ENCODE results near the gene G0S2. TPM values are rescaled to one million over a fixed set of nuclear protein-coding genes. Genes with fewer than 3 reads are reported as not detected.
A peak's percentile ranks its signal among the peaks of the same experiment; 100 is the strongest.

The G0S2 gene
- total RNA-seq: 10 to 100 TPM; 21.3 to 24.9 TPM
- polyA plus RNA-seq: 10 to 100 TPM; 16.3 to 20.3 TPM
- long read RNA-seq, donor 1, transcript G0S2-201 (2 exons, 866 nt): major isoform, 48 of 53 reads
- long read RNA-seq, donor 1, partial matches to known transcripts: 0 of 53 reads
- long read RNA-seq, donor 1, other reads (novel, unspliced or antisense): 5 of 53 reads
- long read RNA-seq, donor 2, transcript G0S2-201 (2 exons, 866 nt): major isoform, 17 of 18 reads
- long read RNA-seq, donor 2, partial matches to known transcripts: 1 of 18 reads
- long read RNA-seq, donor 2, other reads (novel, unspliced or antisense): 0 of 18 reads

- peak within 1 kb of the TSS in 1 of 2 donors; percentile 10 for H3K4me3 ChIP-seq (ENCODE audit: low read length in 2 of 2)
- peaks cover 4% of the 10 kb centered on the region for H3K9me3 ChIP-seq (ENCODE audit: control insufficient read depth, low read length)
- H3K4me1 ChIP-seq (ENCODE audit: control insufficient read depth in 1 of 2, insufficient read depth in 2 of 2, low read length in 2 of 2): no peaks in the 10 kb centered on the region
- intact Hi-C loops (cut with DNase I): no loop called here
- DNase-seq (peak; percentile 84 to 88), ATAC-seq (ENCODE audit: low FRiP score) (peak; percentile 82)
- no peak within 1 kb of the TSS for H3K27ac ChIP-seq (ENCODE audit: low read depth in 1 of 2, low read length in 2 of 2)
- peaks cover 0 to under 1% of the 10 kb centered on the region in 2 donors for H3K27me3 ChIP-seq (ENCODE audit: control insufficient read depth in 1 of 2, insufficient read depth in 2 of 2, low read length in 1 of 2)
- no peaks in the 10 kb centered on the region for H3K36me3 ChIP-seq (ENCODE audit: control insufficient read depth in 1 of 2, insufficient read depth in 2 of 2, low read length in 1 of 2)
- 2 to 3% methylated on average over 40 to 47 of the region's 47 CpGs for WGBS, 2 donors
Measured at GRCh38 chr1:209674957-209675564, at the start of gene G0S2. Gene G0S2, plus strand, starts transcription at chr1:209675412. Its CDS starts 273 bp downstream, at chr1:209675685.

- DNase-seq: no peak
- H3K27ac ChIP-seq (ENCODE audit: low read depth in 1 of 2, low read length in 2 of 2): no peak overlapping the region
- 37 to 42% methylated on average over 18 of the region's 18 CpGs for WGBS, 2 donors
Measured at GRCh38 chr1:209625791-209626285, 49.4 kb upstream of the G0S2 start.

GRCh38 chr1:209626346-209627026, 48.7 kb upstream of the G0S2 start:
- intact Hi-C loops (cut with DNase I): loop anchor here (2.0 to 5.0 kb wide), 2 partner anchors 50 to 121 kb away; no protein-coding TSS in a partner anchor
- no peaks in the 10 kb centered on the region for H3K36me3 ChIP-seq (ENCODE audit: control insufficient read depth in 1 of 2, insufficient read depth in 2 of 2, low read length in 1 of 2)
- DNase-seq: no peak
- 91 to 92% methylated on average over 19 of the region's 19 CpGs for WGBS, 2 donors
- no peaks in the 10 kb centered on the region for H3K27me3 ChIP-seq (ENCODE audit: control insufficient read depth in 1 of 2, insufficient read depth in 2 of 2, low read length in 1 of 2)
- no peaks in the 10 kb centered on the region for H3K4me1 ChIP-seq (ENCODE audit: control insufficient read depth in 1 of 2, insufficient read depth in 2 of 2, low read length in 2 of 2)
- H3K4me3 ChIP-seq (ENCODE audit: low read length in 2 of 2): no peak overlapping the region
- peak; percentile 30 for ATAC-seq (ENCODE audit: low FRiP score)
- no peak overlapping the region for H3K27ac ChIP-seq (ENCODE audit: low read depth in 1 of 2, low read length in 2 of 2)
- no peaks in the 10 kb centered on the region for H3K9me3 ChIP-seq (ENCODE audit: control insufficient read depth, low read length)

More at GRCh38 chr1:209625791-209626285, 49.4 kb upstream of the G0S2 start:
- H3K27me3 ChIP-seq (ENCODE audit: control insufficient read depth in 1 of 2, insufficient read depth in 2 of 2, low read length in 1 of 2): no peaks in the 10 kb centered on the region
- H3K4me3 ChIP-seq (ENCODE audit: low read length in 2 of 2): no peak overlapping the region
- ATAC-seq (ENCODE audit: low FRiP score): no peak
- intact Hi-C loops (cut with DNase I): loop anchor here (2.0 to 5.0 kb wide), 2 partner anchors 49 to 121 kb away; no protein-coding TSS in a partner anchor
- no peaks in the 10 kb centered on the region for H3K4me1 ChIP-seq (ENCODE audit: control insufficient read depth in 1 of 2, insufficient read depth in 2 of 2, low read length in 2 of 2)
- H3K36me3 ChIP-seq (ENCODE audit: control insufficient read depth in 1 of 2, insufficient read depth in 2 of 2, low read length in 1 of 2): no peaks in the 10 kb centered on the region
- H3K9me3 ChIP-seq (ENCODE audit: control insufficient read depth, low read length): no peaks in the 10 kb centered on the region

- H3K27me3 ChIP-seq (ENCODE audit: control insufficient read depth in 1 of 2, insufficient read depth in 2 of 2, low read length in 1 of 2): no peaks in the 10 kb centered on the region
- no peak overlapping the region for H3K4me3 ChIP-seq (ENCODE audit: low read length in 2 of 2)
- DNase-seq (no peak), ATAC-seq (ENCODE audit: low FRiP score) (no peak)
- no peaks in the 10 kb centered on the region for H3K4me1 ChIP-seq (ENCODE audit: control insufficient read depth in 1 of 2, insufficient read depth in 2 of 2, low read length in 2 of 2)
- H3K36me3 ChIP-seq (ENCODE audit: control insufficient read depth in 1 of 2, insufficient read depth in 2 of 2, low read length in 1 of 2): no peaks in the 10 kb centered on the region
- WGBS, 2 donors: 63 to 64% methylated on average over 15 to 16 of the region's 16 CpGs
- H3K9me3 ChIP-seq (ENCODE audit: control insufficient read depth, low read length): no peaks in the 10 kb centered on the region
- no peak overlapping the region for H3K27ac ChIP-seq (ENCODE audit: low read depth in 1 of 2, low read length in 2 of 2)
- intact Hi-C loops (cut with DNase I): loop anchor here (2.0 to 5.0 kb wide), 2 partner anchors 50 to 120 kb away; no protein-coding TSS in a partner anchor
Measured at GRCh38 chr1:209627027-209627731, 48.0 kb upstream of the G0S2 start.

- DNase-seq (peak; percentile 85 to 91), ATAC-seq (ENCODE audit: low FRiP score) (peak; percentile 79)
- H3K27me3 ChIP-seq (ENCODE audit: control insufficient read depth in 1 of 2, insufficient read depth in 2 of 2, low read length in 1 of 2): no peaks in the 10 kb centered on the region
- WGBS, 2 donors: 40 to 42% methylated on average over 16 of the region's 16 CpGs
- H3K27ac ChIP-seq (ENCODE audit: low read depth in 1 of 2, low read length in 2 of 2): no peak overlapping the region
- H3K4me1 ChIP-seq (ENCODE audit: control insufficient read depth in 1 of 2, insufficient read depth in 2 of 2, low read length in 2 of 2): no peaks in the 10 kb centered on the region
- no peaks in the 10 kb centered on the region for H3K9me3 ChIP-seq (ENCODE audit: control insufficient read depth, low read length)
- H3K36me3 ChIP-seq (ENCODE audit: control insufficient read depth in 1 of 2, insufficient read depth in 2 of 2, low read length in 1 of 2): no peaks in the 10 kb centered on the region
- no peak overlapping the region for H3K4me3 ChIP-seq (ENCODE audit: low read length in 2 of 2)
- intact Hi-C loops (cut with DNase I): loop anchor here (2.0 to 5.0 kb wide), 2 partner anchors 51 to 120 kb away; no protein-coding TSS in a partner anchor
Measured at GRCh38 chr1:209627732-209628196, 47.4 kb upstream of the G0S2 start.

- 87 to 88% methylated on average over 7 of the region's 7 CpGs for WGBS, 2 donors
- Histone ChIP-seq H3K36me3 (ENCODE audit: control insufficient read depth in 1 of 2, insufficient read depth in 2 of 2, low read length in 1 of 2) (no peaks in the 10 kb centered on the region), H3K27me3 (ENCODE audit: control insufficient read depth in 1 of 2, insufficient read depth in 2 of 2, low read length in 1 of 2) (no peaks in the 10 kb centered on the region), H3K9me3 (ENCODE audit: control insufficient read depth, low read length) (no peaks in the 10 kb centered on the region), H3K27ac (ENCODE audit: low read depth in 1 of 2, low read length in 2 of 2) (no peak overlapping the region), H3K4me1 (ENCODE audit: control insufficient read depth in 1 of 2, insufficient read depth in 2 of 2, low read length in 2 of 2) (no peaks in the 10 kb centered on the region), H3K4me3 (ENCODE audit: low read length in 2 of 2) (no peak overlapping the region)
- DNase-seq (no peak), ATAC-seq (ENCODE audit: low FRiP score) (no peak)
- intact Hi-C loops (cut with DNase I): loop anchor here in 1 of 2 donors (5.0 kb wide), 1 partner anchor 119 kb away; no protein-coding TSS in a partner anchor
Measured at GRCh38 chr1:209628618-209629299, 46.5 kb upstream of the G0S2 start.

- Histone ChIP-seq H3K36me3 (ENCODE audit: control insufficient read depth in 1 of 2, insufficient read depth in 2 of 2, low read length in 1 of 2) (no peaks in the 10 kb centered on the region), H3K9me3 (ENCODE audit: control insufficient read depth, low read length) (no peaks in the 10 kb centered on the region), H3K4me1 (ENCODE audit: control insufficient read depth in 1 of 2, insufficient read depth in 2 of 2, low read length in 2 of 2) (no peaks in the 10 kb centered on the region), H3K4me3 (ENCODE audit: low read length in 2 of 2) (no peak overlapping the region), H3K27me3 (ENCODE audit: control insufficient read depth in 1 of 2, insufficient read depth in 2 of 2, low read length in 1 of 2) (no peaks in the 10 kb centered on the region), H3K27ac (ENCODE audit: low read depth in 1 of 2, low read length in 2 of 2) (no peak overlapping the region)
- no peak for DNase-seq
- intact Hi-C loops (cut with DNase I): loop anchor here in 1 of 2 donors (5.0 kb wide), 1 partner anchor 117 kb away; no protein-coding TSS in a partner anchor
- ATAC-seq (ENCODE audit: low FRiP score): no peak
- 92 to 96% methylated on average over 11 of the region's 11 CpGs for WGBS, 2 donors
Measured at GRCh38 chr1:209629621-209630382, 45.4 kb upstream of the G0S2 start.

Measured in aorta (tissue), 5 donors.